Right renal cortex interstitium (tissue), 3 donors: Measurements from ENCODE around the gene EPN3. TPM values are rescaled to one million over a fixed set of nuclear protein-coding genes. Genes with fewer than 3 reads are reported as not detected.

Experiments
- DNase-seq, 3 donors: peaks; one replicate each; pipeline ENCODE4 v3.0.0-alpha.2; 2013; ENCODE audit warnings: low read depth in 3 of 3, low spot score in 2 of 3
- polyA plus RNA-seq, 3 donors: library from polyadenylated mRNA; unstranded; fragments of 120-200 nt; gene quantifications; one replicate each; pipeline ENCODE4 v1.2.1, GENCODE V29; 2013; ENCODE audit not compliant: insufficient read length in 3 of 3

EPN3 gene
- polyA plus RNA-seq, 3 donors, result 6.5 to 9.8 (median 8.8) TPM

GRCh38 chr17:50585346-50585745 is 52.8 kb downstream of the EPN3 start:
- DNase-seq, result no peak

- no peak for DNase-seq
Observed at GRCh38 chr17:50585891-50586290, 53.4 kb downstream of the EPN3 start.

- DNase-seq, result no peak
Observed at GRCh38 chr17:50586421-50587247, 54.1 kb downstream of the EPN3 start.

- no peak for DNase-seq
Observed at GRCh38 chr17:50587571-50587970, 55.0 kb downstream of the EPN3 start.

- no peak for DNase-seq
Observed at GRCh38 chr17:50588391-50589049, 56.0 kb downstream of the EPN3 start.

- DNase-seq, result no peak
Observed at GRCh38 chr17:50589095-50589705, 56.7 kb downstream of the EPN3 start.

- DNase-seq, result no peak
Observed at GRCh38 chr17:50590946-50591737, 58.6 kb downstream of the EPN3 start.

- DNase-seq, result peak in 1 of 3 donors; percentile 47
Observed at GRCh38 chr17:50593321-50593720, 60.8 kb downstream of the EPN3 start.

Other genes with a start within 250 kb of the EPN3 start
- 10 to 100 TPM; 15.5 to 16.7 (median 15.8) TPM for gene XYLT2, start 186.6 kb upstream of the EPN3 start, polyA plus RNA-seq
- 10 to 100 TPM; 70.7 to 81.5 (median 80.0) TPM for gene MRPL27, start 159.6 kb upstream of the EPN3 start, polyA plus RNA-seq
- 1 to 10 TPM; 7.1 to 9.4 (median 8.5) TPM for gene EME1, start 159.5 kb upstream of the EPN3 start, polyA plus RNA-seq
- 10 to 100 TPM; 60.9 to 64.9 (median 64.6) TPM for gene LRRC59, start 135.2 kb upstream of the EPN3 start, polyA plus RNA-seq
- gene ACSF2, start 106.5 kb upstream of the EPN3 start, polyA plus RNA-seq, result 100 to 1,000 TPM in 1 of 3 donors, 10 to 100 TPM in 2; 81.2 to 115 (median 98.7) TPM
- 1 to 10 TPM in 2 of 3 donors, under 1 TPM in 1; 0.86 to 2.3 (median 1.0) TPM for gene CHAD, start 63.9 kb upstream of the EPN3 start, polyA plus RNA-seq
- 10 to 100 TPM; 45.8 to 48.5 (median 48.4) TPM for gene RSAD1, start 53.9 kb upstream of the EPN3 start, polyA plus RNA-seq
- 1 to 10 TPM; 1.4 to 2.4 (median 1.6) TPM for gene MYCBPAP, start 24.3 kb upstream of the EPN3 start, polyA plus RNA-seq
- gene SPATA20, start 14.4 kb downstream of the EPN3 start, polyA plus RNA-seq, result 10 to 100 TPM; 47.6 to 52.7 (median 48.4) TPM
- 1 to 10 TPM; 6.1 to 6.7 (median 6.6) TPM for gene CACNA1G, start 28.0 kb downstream of the EPN3 start, polyA plus RNA-seq
- 1 to 10 TPM; 6.2 to 9.6 (median 7.0) TPM for gene ABCC3, start 102.1 kb downstream of the EPN3 start, polyA plus RNA-seq
- gene ANKRD40, start 175.2 kb downstream of the EPN3 start, polyA plus RNA-seq, result 10 to 100 TPM; 44.8 to 47.2 (median 45.5) TPM
- 100 to 1,000 TPM; 565 to 742 (median 678) TPM for gene LUC7L3, start 186.9 kb downstream of the EPN3 start, polyA plus RNA-seq
- under 1 TPM in 2 of 3 donors, not detected in 1; 0.21 to 0.25 TPM for gene ANKRD40CL, start 234.8 kb downstream of the EPN3 start, polyA plus RNA-seq